GM23338 (cell line): ENCODE data around the gene TRPV5.

Experiments used
- CREB1 ChIP-seq: fragments of 250-450 bp; sonication (Bioruptor Pico); IDR thresholded peaks from 2 replicates; pipeline ENCODE4 v1.5.0; 2020; ENCODE audit warnings: low read depth, mild to moderate bottlenecking, moderate library complexity
- EZH2 ChIP-seq: fragments of 200-600 bp; sonication (generic); IDR thresholded peaks from one replicate; pipeline ENCODE4 v1.8.0; 2017; ENCODE audit warnings: antibody characterized with exemption, mild to moderate bottlenecking, low read depth; ENCODE audit not compliant: unreplicated experiment
- EZH2phosphoT487 ChIP-seq: fragments of 200-600 bp; sonication (generic); IDR thresholded peaks from one replicate; pipeline ENCODE4 v1.8.1; 2018; ENCODE audit warnings: antibody characterized with exemption; ENCODE audit not compliant: unreplicated experiment
- NANOG ChIP-seq: IDR thresholded peaks from 2 replicates; pipeline ENCODE4 v1.6.1; 2016; ENCODE audit warnings: antibody characterized with exemption, borderline replicate concordance
- POLR2AphosphoS5 ChIP-seq: IDR thresholded peaks from 2 replicates; pipeline ENCODE4 v1.6.1; 2016; ENCODE audit warnings: antibody characterized with exemption, low read depth
- STAT1 ChIP-seq: IDR thresholded peaks from one replicate; pipeline ENCODE4 v1.6.1; 2016; ENCODE audit warnings: antibody characterized with exemption; ENCODE audit not compliant: unreplicated experiment
- TF ChIP-seq, protein P1 (sequence below), 2 experiments: fragments of 200-600 bp in 1 of 2; sonication (generic) in 1 of 2; conservative IDR thresholded peaks; 2 replicates each; pipeline versions ENCODE4 v1.5.1 to v1.6.1; 2016 to 2017; ENCODE audit warnings: antibody characterized with exemption in 2 of 2, low read depth in 2 of 2, mild to moderate bottlenecking in 2 of 2, moderate library complexity in 1 of 2
- TF ChIP-seq, protein P2 (sequence below): IDR thresholded peaks from one replicate; pipeline ENCODE4 v1.6.1; 2018; ENCODE audit warnings: antibody characterized with exemption; ENCODE audit not compliant: unreplicated experiment

DNA sequence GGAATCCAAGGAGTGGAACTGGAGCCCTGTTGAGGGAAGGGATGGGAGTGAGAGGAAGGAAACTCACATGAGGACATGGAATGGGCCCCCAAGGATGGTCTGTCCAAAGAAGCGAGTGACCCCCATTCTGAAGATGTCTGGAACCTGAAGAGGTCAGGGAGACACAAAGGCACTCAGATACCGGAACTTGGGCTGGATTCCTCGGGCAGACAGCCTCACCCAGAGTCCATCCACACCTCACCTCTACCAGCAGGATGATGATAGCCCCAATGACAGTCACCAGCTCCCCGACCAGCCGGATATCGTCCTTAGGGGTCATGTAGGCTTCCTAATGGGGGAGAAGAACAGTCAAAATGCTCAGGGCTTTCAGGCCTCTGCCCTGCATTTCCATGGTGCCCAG, 58.7 kb downstream of the TRPV5 start:
- TF ChIP-seq, protein P1, sequence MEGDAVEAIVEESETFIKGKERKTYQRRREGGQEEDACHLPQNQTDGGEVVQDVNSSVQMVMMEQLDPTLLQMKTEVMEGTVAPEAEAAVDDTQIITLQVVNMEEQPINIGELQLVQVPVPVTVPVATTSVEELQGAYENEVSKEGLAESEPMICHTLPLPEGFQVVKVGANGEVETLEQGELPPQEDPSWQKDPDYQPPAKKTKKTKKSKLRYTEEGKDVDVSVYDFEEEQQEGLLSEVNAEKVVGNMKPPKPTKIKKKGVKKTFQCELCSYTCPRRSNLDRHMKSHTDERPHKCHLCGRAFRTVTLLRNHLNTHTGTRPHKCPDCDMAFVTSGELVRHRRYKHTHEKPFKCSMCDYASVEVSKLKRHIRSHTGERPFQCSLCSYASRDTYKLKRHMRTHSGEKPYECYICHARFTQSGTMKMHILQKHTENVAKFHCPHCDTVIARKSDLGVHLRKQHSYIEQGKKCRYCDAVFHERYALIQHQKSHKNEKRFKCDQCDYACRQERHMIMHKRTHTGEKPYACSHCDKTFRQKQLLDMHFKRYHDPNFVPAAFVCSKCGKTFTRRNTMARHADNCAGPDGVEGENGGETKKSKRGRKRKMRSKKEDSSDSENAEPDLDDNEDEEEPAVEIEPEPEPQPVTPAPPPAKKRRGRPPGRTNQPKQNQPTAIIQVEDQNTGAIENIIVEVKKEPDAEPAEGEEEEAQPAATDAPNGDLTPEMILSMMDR (conservative IDR thresholded peaks at IDR 0.05; ENCODE audit: low read depth in 2 of 2) = no peak
- TF ChIP-seq POLR2AphosphoS5 (no peak), STAT1 (no peak), EZH2 (no peak), EZH2phosphoT487 (no peak), NANOG (no peak), CREB1 (CRISPR knock-in tag) (no peak)
- TF ChIP-seq, protein P2, sequence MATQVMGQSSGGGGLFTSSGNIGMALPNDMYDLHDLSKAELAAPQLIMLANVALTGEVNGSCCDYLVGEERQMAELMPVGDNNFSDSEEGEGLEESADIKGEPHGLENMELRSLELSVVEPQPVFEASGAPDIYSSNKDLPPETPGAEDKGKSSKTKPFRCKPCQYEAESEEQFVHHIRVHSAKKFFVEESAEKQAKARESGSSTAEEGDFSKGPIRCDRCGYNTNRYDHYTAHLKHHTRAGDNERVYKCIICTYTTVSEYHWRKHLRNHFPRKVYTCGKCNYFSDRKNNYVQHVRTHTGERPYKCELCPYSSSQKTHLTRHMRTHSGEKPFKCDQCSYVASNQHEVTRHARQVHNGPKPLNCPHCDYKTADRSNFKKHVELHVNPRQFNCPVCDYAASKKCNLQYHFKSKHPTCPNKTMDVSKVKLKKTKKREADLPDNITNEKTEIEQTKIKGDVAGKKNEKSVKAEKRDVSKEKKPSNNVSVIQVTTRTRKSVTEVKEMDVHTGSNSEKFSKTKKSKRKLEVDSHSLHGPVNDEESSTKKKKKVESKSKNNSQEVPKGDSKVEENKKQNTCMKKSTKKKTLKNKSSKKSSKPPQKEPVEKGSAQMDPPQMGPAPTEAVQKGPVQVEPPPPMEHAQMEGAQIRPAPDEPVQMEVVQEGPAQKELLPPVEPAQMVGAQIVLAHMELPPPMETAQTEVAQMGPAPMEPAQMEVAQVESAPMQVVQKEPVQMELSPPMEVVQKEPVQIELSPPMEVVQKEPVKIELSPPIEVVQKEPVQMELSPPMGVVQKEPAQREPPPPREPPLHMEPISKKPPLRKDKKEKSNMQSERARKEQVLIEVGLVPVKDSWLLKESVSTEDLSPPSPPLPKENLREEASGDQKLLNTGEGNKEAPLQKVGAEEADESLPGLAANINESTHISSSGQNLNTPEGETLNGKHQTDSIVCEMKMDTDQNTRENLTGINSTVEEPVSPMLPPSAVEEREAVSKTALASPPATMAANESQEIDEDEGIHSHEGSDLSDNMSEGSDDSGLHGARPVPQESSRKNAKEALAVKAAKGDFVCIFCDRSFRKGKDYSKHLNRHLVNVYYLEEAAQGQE = no peak
